Naive thymus-derived CD4-positive, alpha-beta T cell (primary cell): Measurements from ENCODE around the gene GAK. TPM values are rescaled to one million over a fixed set of nuclear protein-coding genes. Genes with fewer than 3 reads are reported as not detected.

ENCODE experiments used
- ATAC-seq: fragments of 150-1000 bp; cut with Tn5 transposase; 2 replicates; pipeline ENCODE4 v1.10.0; 2021; ENCODE audit warnings: mild to moderate bottlenecking, moderate library complexity
- CTCF ChIA-PET: fragments of 350-600 bp; sonication (Branson Sonifier 250); formaldehyde crosslinking; loops from one replicate; lab custom pipeline; 2021; ENCODE audit warnings: antibody characterized with exemption; lab: Charles Lee
- POLR2A ChIA-PET: fragments of 350-600 bp; sonication (Branson Sonifier 250); formaldehyde crosslinking; loops from one replicate; lab custom pipeline; 2021; ENCODE audit warnings: antibody characterized with exemption, inconsistent platforms; lab: Charles Lee
- DNase-seq, 9 donors: peaks; one replicate each; pipeline versions ENCODE4 v3.0.0 to v3.0.0-alpha.2; 2020 to 2022; ENCODE audit warnings: mixed read lengths in 1 of 9
- H3K27ac ChIP-seq: one replicate; pipeline ENCODE4 v1.7.0; 2013; ENCODE audit warnings: mild to moderate bottlenecking, low read depth, low read length, moderate library complexity
- H3K27me3 ChIP-seq, 2 donors: one replicate each; pipeline ENCODE4 v1.7.0; 2013; ENCODE audit warnings: low read length in 2 of 2, mild to moderate bottlenecking in 2 of 2, moderate library complexity in 2 of 2; ENCODE audit not compliant: control insufficient read depth in 2 of 2, insufficient read depth in 2 of 2
- H3K36me3 ChIP-seq, 3 experiments: 1 replicate in 2 of 3; 2 replicates in 1 of 3; pipeline ENCODE4 v1.7.0; 2013; ENCODE audit warnings: low read length in 3 of 3, mild to moderate bottlenecking in 3 of 3, moderate library complexity in 1 of 3; ENCODE audit not compliant: insufficient read depth in 3 of 3, control insufficient read depth in 2 of 3
- H3K4me1 ChIP-seq, 2 donors: one replicate each; pipeline ENCODE4 v1.7.0; 2013; ENCODE audit warnings: low read length in 2 of 2, mild to moderate bottlenecking in 2 of 2, moderate library complexity in 1 of 2; ENCODE audit not compliant: control insufficient read depth in 2 of 2, insufficient read depth in 2 of 2
- H3K4me3 ChIP-seq: 2 replicates; pipeline ENCODE4 v1.7.0; 2013; ENCODE audit warnings: mild to moderate bottlenecking, low read length
- H3K9me3 ChIP-seq, 3 experiments: 1 replicate in 2 of 3; 2 replicates in 1 of 3; pipeline ENCODE4 v1.7.0; 2013; ENCODE audit warnings: low read length in 3 of 3; ENCODE audit not compliant: control insufficient read depth in 2 of 3
- H3K27ac Mint-ChIP-seq, 9 donors: one replicate each; pipeline ENCODE4 v1.8.0; 2020 to 2022; ENCODE audit warnings: mixed read lengths in 9 of 9, mild to moderate bottlenecking in 8 of 9, moderate library complexity in 5 of 9, inconsistent platforms in 2 of 9
- H3K27me3 Mint-ChIP-seq, 5 donors: one replicate each; pipeline ENCODE4 v1.8.0; 2021 to 2022; ENCODE audit warnings: mixed read lengths in 5 of 5, mild to moderate bottlenecking in 1 of 5
- H3K36me3 Mint-ChIP-seq, 5 donors: one replicate each; pipeline ENCODE4 v1.8.0; 2020 to 2022; ENCODE audit warnings: mixed read lengths in 5 of 5, mild to moderate bottlenecking in 3 of 5, inconsistent platforms in 1 of 5
- H3K4me1 Mint-ChIP-seq, 7 donors: one replicate each; pipeline ENCODE4 v1.8.0; 2020 to 2022; ENCODE audit warnings: mixed read lengths in 7 of 7, mild to moderate bottlenecking in 3 of 7, inconsistent platforms in 1 of 7
- H3K4me3 Mint-ChIP-seq, 10 donors: one replicate each; pipeline ENCODE4 v1.8.0; 2020 to 2022; ENCODE audit warnings: mild to moderate bottlenecking in 10 of 10, mixed read lengths in 10 of 10, moderate library complexity in 6 of 10, inconsistent platforms in 2 of 10
- H3K9me3 Mint-ChIP-seq, 11 donors: one replicate each; pipeline ENCODE4 v1.8.0; 2020 to 2022; ENCODE audit warnings: mixed read lengths in 11 of 11, mild to moderate bottlenecking in 4 of 11, inconsistent platforms in 1 of 11, moderate library complexity in 1 of 11
- intact Hi-C, 2 donors: fragments of 100-400 bp; cut with micrococcal nuclease; formaldehyde crosslinking; loops; one replicate each; pipeline ENCODE4 v1.15.1; 2023
- polyA plus RNA-seq, 2 donors: library from polyadenylated mRNA; unstranded; fragments of 300-500 nt; fragmentation: Illumina TruSeq; gene quantifications; one replicate each; pipeline ENCODE4 v1.2.3, GENCODE V29; 2021
- total RNA-seq, 6 experiments: library from RNA in 5 of 6; stranded (reverse) in 5 of 6; gene quantifications; 1 replicate in 5 of 6; 2 replicates in 1 of 6; pipeline ENCODE4 v1.2.3 and lab custom pipeline; 2021 to 2026

GAK gene
- total and polyA plus RNA-seq, 7 experiments from 2014 or later: 34.0 to 206 (median 170) TPM

GRCh38 chr4:926538-926937 is 5.6 kb downstream of the GAK start:
- Mint-ChIP-seq H3K27ac (peak overlapping the region in 2 of 9 donors; percentile 9 to 67), H3K27me3 (no peaks in the 10 kb centered on the region), H3K4me1 (peaks cover 52 to 83% (median 64%) of the 10 kb centered on the region in 7 donors), H3K9me3 (peaks cover 0 to 2% (median 0%) of the 10 kb centered on the region in 11 donors), H3K36me3 (peaks cover 0 to 17% (median 11%) of the 10 kb centered on the region in 5 donors), H3K4me3 (peak overlapping the region in 4 of 10 donors; percentile 5 to 65 (median 39))
- H3K4me3 ChIP-seq: no peak overlapping the region
- H3K4me1 ChIP-seq: peaks cover 40 to 45% of the 10 kb centered on the region in 2 donors
- H3K9me3 ChIP-seq: no peaks in the 10 kb centered on the region
- no peak for ATAC-seq
- POLR2A ChIA-PET: no interaction called here
- peaks cover 0 to 1% (median 0%) of the 10 kb centered on the region in 3 experiments for H3K36me3 ChIP-seq
- no peak for DNase-seq
- H3K27ac ChIP-seq: no peak overlapping the region
- intact Hi-C loops: no loop called here
- H3K27me3 ChIP-seq: no peaks in the 10 kb centered on the region
- CTCF ChIA-PET: no interaction called here

- peak overlapping the region in 6 of 10 donors; percentile 5 to 65 (median 25) for H3K4me3 Mint-ChIP-seq
- DNase-seq (no peak), ATAC-seq (no peak)
- Histone ChIP-seq H3K9me3 (no peaks in the 10 kb centered on the region), H3K27ac (no peak overlapping the region), H3K4me3 (no peak overlapping the region), H3K4me1 (peaks cover 37 to 39% of the 10 kb centered on the region in 2 donors), H3K27me3 (no peaks in the 10 kb centered on the region), H3K36me3 (no peaks in the 10 kb centered on the region)
- peaks cover 51 to 83% (median 65%) of the 10 kb centered on the region in 7 donors for H3K4me1 Mint-ChIP-seq
- peaks cover 0 to 17% (median 12%) of the 10 kb centered on the region in 5 donors for H3K36me3 Mint-ChIP-seq
- POLR2A ChIA-PET: no interaction called here
- H3K9me3 Mint-ChIP-seq: peaks cover 0 to 2% (median 0%) of the 10 kb centered on the region in 11 donors
- intact Hi-C loops: no loop called here
- CTCF ChIA-PET: no interaction called here
- H3K27ac Mint-ChIP-seq: peak overlapping the region in 5 of 9 donors; percentile 9 to 67 (median 27)
- no peaks in the 10 kb centered on the region for H3K27me3 Mint-ChIP-seq
Observed at GRCh38 chr4:925771-926500, 6.2 kb downstream of the GAK start.

- ChIA-PET POLR2A (no interaction called here), CTCF (interaction anchor here (0.6 kb wide), 1 partner anchor 67 kb away, joined by 3 read pairs; no protein-coding TSS in a partner anchor)
- ATAC-seq (no peak), DNase-seq (no peak)
- Histone ChIP-seq H3K27ac (no peak overlapping the region), H3K4me1 (peaks cover 29 to 32% of the 10 kb centered on the region in 2 donors), H3K27me3 (no peaks in the 10 kb centered on the region), H3K36me3 (no peaks in the 10 kb centered on the region), H3K9me3 (no peaks in the 10 kb centered on the region), H3K4me3 (no peak overlapping the region)
- Mint-ChIP-seq H3K36me3 (peaks cover 0 to 17% (median 13%) of the 10 kb centered on the region in 5 donors), H3K9me3 (peaks cover 0 to 2% (median 0%) of the 10 kb centered on the region in 11 donors), H3K4me3 (peak overlapping the region in 1 of 10 donors; percentile 54), H3K27me3 (no peaks in the 10 kb centered on the region), H3K27ac (peak overlapping the region in 3 of 9 donors; percentile 10 to 79 (median 38)), H3K4me1 (peaks cover 45 to 80% (median 62%) of the 10 kb centered on the region in 7 donors)
- intact Hi-C loops: no loop called here
Observed at GRCh38 chr4:925171-925570, 6.9 kb downstream of the GAK start.

GRCh38 chr4:924107-925096 is 7.7 kb downstream of the GAK start:
- Mint-ChIP-seq H3K9me3 (peaks cover 0 to 3% (median 0%) of the 10 kb centered on the region in 11 donors), H3K4me3 (peak overlapping the region in 5 of 10 donors; percentile 15 to 26 (median 23)), H3K36me3 (peaks cover 0 to 21% (median 16%) of the 10 kb centered on the region in 5 donors), H3K4me1 (peaks cover 49 to 80% (median 62%) of the 10 kb centered on the region in 7 donors), H3K27me3 (no peaks in the 10 kb centered on the region), H3K27ac (peak overlapping the region in 5 of 9 donors; percentile 24 to 79 (median 54))
- H3K27ac ChIP-seq: peak overlapping the region; percentile 33
- intact Hi-C loops: no loop called here
- ChIA-PET POLR2A (no interaction called here), CTCF (interaction anchor here (0.6 kb wide), 1 partner anchor 68 kb away, joined by 3 read pairs; no protein-coding TSS in a partner anchor)
- H3K4me3 ChIP-seq: no peak overlapping the region
- H3K27me3 ChIP-seq: no peaks in the 10 kb centered on the region
- peaks cover 24 to 25% of the 10 kb centered on the region in 2 donors for H3K4me1 ChIP-seq
- no peaks in the 10 kb centered on the region for H3K36me3 ChIP-seq
- ATAC-seq (peak; percentile 67), DNase-seq (peak in 1 of 9 donors; percentile 25)
- no peaks in the 10 kb centered on the region for H3K9me3 ChIP-seq

GRCh38 chr4:921830-922331 is 10.2 kb downstream of the GAK start:
- ATAC-seq: peak; percentile 29
- intact Hi-C loops: no loop called here
- H3K4me3 ChIP-seq: no peak overlapping the region
- H3K9me3 Mint-ChIP-seq: peaks cover 0 to 18% (median 5%) of the 10 kb centered on the region in 11 donors
- H3K27me3 Mint-ChIP-seq: no peaks in the 10 kb centered on the region
- ChIA-PET CTCF (no interaction called here), POLR2A (no interaction called here)
- H3K4me1 ChIP-seq: peaks cover 16 to 21% of the 10 kb centered on the region in 2 donors
- H3K9me3 ChIP-seq: peaks cover 0 to 5% (median 0%) of the 10 kb centered on the region in 3 experiments
- DNase-seq: no peak
- peaks cover 55 to 79% (median 73%) of the 10 kb centered on the region in 7 donors for H3K4me1 Mint-ChIP-seq
- H3K36me3 Mint-ChIP-seq: peaks cover 4 to 36% (median 19%) of the 10 kb centered on the region in 5 donors
- H3K27ac ChIP-seq: no peak overlapping the region
- no peaks in the 10 kb centered on the region for H3K36me3 ChIP-seq
- H3K4me3 Mint-ChIP-seq: peak overlapping the region in 4 of 10 donors; percentile 10 to 48 (median 16)
- H3K27me3 ChIP-seq: no peaks in the 10 kb centered on the region
- H3K27ac Mint-ChIP-seq: peak overlapping the region in 6 of 9 donors; percentile 1 to 72 (median 37)
